ENCODE data around the gene KHDC4.

GRCh38 chr1:155968670-155969069 lies 34.5 kb upstream of the KHDC4 start:
- TF ChIP-seq FOSL2 (IDR thresholded peaks at IDR 0.05; ENCODE audit: borderline replicate concordance, low read depth) (no peak), CHD2 (IDR thresholded peaks at IDR 0.05; ENCODE audit: low read length, partially characterized antibody) (no peak), EZH2phosphoT487 (IDR thresholded peaks at IDR 0.05; ENCODE audit: borderline replicate concordance, low read depth) (no peak), RXRA (IDR thresholded peaks at IDR 0.05; ENCODE audit: borderline replicate concordance, low read depth) (no peak), CTCF (IDR thresholded peaks at IDR 0.05) (no peak), REST (IDR thresholded peaks at IDR 0.05; ENCODE audit: low read depth, low read length) (no peak), TAF1 (IDR thresholded peaks at IDR 0.05; ENCODE audit: borderline replicate concordance, low read depth, low read length) (no peak), USF2 (IDR thresholded peaks at IDR 0.05; ENCODE audit: borderline replicate concordance, low read depth, low read length) (no peak), MAX (IDR thresholded peaks at IDR 0.05; ENCODE audit: low read depth) (no peak), TCF12 (IDR thresholded peaks at IDR 0.05) (no peak), POLR2AphosphoS5 (IDR thresholded peaks at IDR 0.05; ENCODE audit: low read depth, low read length) (no peak), USF1 (IDR thresholded peaks at IDR 0.05; ENCODE audit: borderline replicate concordance, low read depth) (no peak)
